CD4-positive, alpha-beta T cell treated with Interleukin-12 subunit alpha and Interleukin-12 subunit beta, for 1 hour (primary cell): ENCODE measurements around the gene RNF168.
"Not testable (repeated sequence)": the region's sequence is repeated elsewhere in the genome, so short reads cannot be mapped to it uniquely, and the experiment has no call there.

Experiments used
- DNase-seq: peaks from one replicate; pipeline ENCODE4 v3.0.0-alpha.2; 2020

RNF168 gene

GRCh38 chr3:196503196-196504076, at the start of gene RNF168:
RNF168 (minus strand) TSS chr3:196503768; CDS start chr3:196503173, 595 bp downstream.
- peak; percentile 91 for DNase-seq

- DNase-seq = no peak
Measured at GRCh38 chr3:196552253-196552652, 48.7 kb upstream of the RNF168 start.

- not testable (repeated sequence) for DNase-seq
Measured at GRCh38 chr3:196550172-196550571, 46.6 kb upstream of the RNF168 start.

GRCh38 chr3:196549312-196549711, 45.7 kb upstream of the RNF168 start:
- DNase-seq = not testable (repeated sequence)

GRCh38 chr3:196547067-196547466, 43.5 kb upstream of the RNF168 start:
- no peak for DNase-seq

- no peak for DNase-seq
Measured at GRCh38 chr3:196546537-196546936, 43.0 kb upstream of the RNF168 start.

- no peak for DNase-seq
Measured at GRCh38 chr3:196544491-196544992, 41.0 kb upstream of the RNF168 start.

GRCh38 chr3:196541684-196542445, 38.3 kb upstream of the RNF168 start:
- no peak for DNase-seq

GRCh38 chr3:196537319-196537984, 33.9 kb upstream of the RNF168 start:
- DNase-seq = peak; percentile 65

GRCh38 chr3:196533260-196533681, 29.7 kb upstream of the RNF168 start:
- DNase-seq = no peak

GRCh38 chr3:196531418-196531817, 27.9 kb upstream of the RNF168 start:
- DNase-seq = no peak

GRCh38 chr3:196528639-196529233, 25.2 kb upstream of the RNF168 start:
- peak; percentile 78 for DNase-seq

GRCh38 chr3:196525141-196525540, 21.6 kb upstream of the RNF168 start:
- DNase-seq = no peak

GRCh38 chr3:196524527-196524926, 21.0 kb upstream of the RNF168 start:
- no peak for DNase-seq

GRCh38 chr3:196523841-196524240, 20.3 kb upstream of the RNF168 start:
- DNase-seq = no peak

- DNase-seq = not testable (repeated sequence)
Measured at GRCh38 chr3:196521291-196521690, 17.7 kb upstream of the RNF168 start.

- DNase-seq = no peak
Measured at GRCh38 chr3:196519718-196520082, 16.1 kb upstream of the RNF168 start.

GRCh38 chr3:196518966-196519717, 15.6 kb upstream of the RNF168 start:
- DNase-seq = peak; percentile 67

- DNase-seq = no peak
Measured at GRCh38 chr3:196517919-196518318, 14.4 kb upstream of the RNF168 start.

- no peak for DNase-seq
Measured at GRCh38 chr3:196517162-196517800, 13.7 kb upstream of the RNF168 start.

- no peak for DNase-seq
Measured at GRCh38 chr3:196514913-196515621, 11.5 kb upstream of the RNF168 start, which contains the start of gene SMCO1. SMCO1 (minus strand) TSS chr3:196515346; CDS start chr3:196515209, 137 bp downstream.
